Upper lobe of right lung (tissue), 1 donor: ENCODE results near the gene GRAP. TPM values are rescaled to one million over a fixed set of nuclear protein-coding genes. Genes with fewer than 3 reads are reported as not detected.
"Not testable (repeated sequence)": the region's sequence is repeated elsewhere in the genome, so short reads cannot be mapped to it uniquely, and the experiment has no call there.

Experiments
- ATAC-seq: fragments of 200-7000 bp; cut with Tn5 transposase; one replicate; pipeline ENCODE4 v1.9.1; 2020; ENCODE audit warnings: mild to moderate bottlenecking, moderate library complexity
- DNase-seq: peaks from one replicate; pipeline ENCODE4 v3.0.0-alpha.2; 2020
- H3K27ac ChIP-seq: fragments of 200-600 bp; one replicate; pipeline ENCODE4 v1.8.0; 2022
- H3K27me3 ChIP-seq: fragments of 200-600 bp; one replicate; pipeline ENCODE4 v1.8.0; 2022; ENCODE audit warnings: mild to moderate bottlenecking
- H3K36me3 ChIP-seq: fragments of 200-600 bp; one replicate; pipeline ENCODE4 v1.8.0; 2022
- H3K4me1 ChIP-seq: fragments of 200-600 bp; one replicate; pipeline ENCODE4 v1.8.0; 2022
- H3K4me3 ChIP-seq: fragments of 200-600 bp; one replicate; pipeline ENCODE4 v1.8.0; 2022; ENCODE audit warnings: mild to moderate bottlenecking
- H3K9me3 ChIP-seq: fragments of 200-600 bp; one replicate; pipeline ENCODE4 v1.8.0; 2022
- intact Hi-C: fragments of 100-400 bp; cut with DNase I; formaldehyde crosslinking; loops from one replicate; pipeline ENCODE4 v1.11.0; 2022
- long read RNA-seq: library from polyadenylated mRNA; unstranded; transcript quantifications from one replicate; pipeline ENCODE4 v2.0.0, GENCODE V29; 2021
- total RNA-seq: library from RNA; stranded (reverse); fragmentation: NEBNext Ultra II Directional; extraction: Animal tissue kit (Norgen Biotek cat#: 25700); gene quantifications from one replicate; pipeline ENCODE4 v1.2.1, GENCODE V29; 2021
- donor health status: DM: no; HTN: yes; CAD: no; lungs with severe emphysema.

The GRAP gene
- 10.6 TPM for total RNA-seq
- long read RNA-seq, transcript GRAP-201 (5 exons, 2,651 nt) = major isoform, 27 of 34 reads
- long read RNA-seq, partial matches to known transcripts = 6 of 34 reads
- long read RNA-seq, other reads (novel, unspliced or antisense) = 1 of 34 reads

GRCh38 chr17:19046782-19047375, at the start of gene GRAP:
GRAP (minus strand) TSS chr17:19046957; CDS start chr17:19046926, 31 bp downstream.
- DNase-seq, H3K36me3 ChIP-seq, H3K9me3 ChIP-seq, H3K27ac ChIP-seq, H3K4me3 ChIP-seq, intact Hi-C loops, H3K27me3 ChIP-seq, H3K4me1 ChIP-seq: not testable (repeated sequence)
- peak; percentile 49 for ATAC-seq

- ATAC-seq, H3K27me3 ChIP-seq, H3K4me3 ChIP-seq, H3K27ac ChIP-seq, H3K9me3 ChIP-seq, H3K36me3 ChIP-seq, DNase-seq, H3K4me1 ChIP-seq, intact Hi-C loops: not testable (repeated sequence)
Measured at GRCh38 chr17:19093684-19094438, 47.1 kb upstream of the GRAP start.

- H3K4me3 ChIP-seq, H3K4me1 ChIP-seq, DNase-seq, H3K9me3 ChIP-seq, H3K27me3 ChIP-seq, H3K27ac ChIP-seq, H3K36me3 ChIP-seq, intact Hi-C loops: not testable (repeated sequence)
- peak; percentile 1 for ATAC-seq
Measured at GRCh38 chr17:19092737-19093683, 46.3 kb upstream of the GRAP start.

DNA sequence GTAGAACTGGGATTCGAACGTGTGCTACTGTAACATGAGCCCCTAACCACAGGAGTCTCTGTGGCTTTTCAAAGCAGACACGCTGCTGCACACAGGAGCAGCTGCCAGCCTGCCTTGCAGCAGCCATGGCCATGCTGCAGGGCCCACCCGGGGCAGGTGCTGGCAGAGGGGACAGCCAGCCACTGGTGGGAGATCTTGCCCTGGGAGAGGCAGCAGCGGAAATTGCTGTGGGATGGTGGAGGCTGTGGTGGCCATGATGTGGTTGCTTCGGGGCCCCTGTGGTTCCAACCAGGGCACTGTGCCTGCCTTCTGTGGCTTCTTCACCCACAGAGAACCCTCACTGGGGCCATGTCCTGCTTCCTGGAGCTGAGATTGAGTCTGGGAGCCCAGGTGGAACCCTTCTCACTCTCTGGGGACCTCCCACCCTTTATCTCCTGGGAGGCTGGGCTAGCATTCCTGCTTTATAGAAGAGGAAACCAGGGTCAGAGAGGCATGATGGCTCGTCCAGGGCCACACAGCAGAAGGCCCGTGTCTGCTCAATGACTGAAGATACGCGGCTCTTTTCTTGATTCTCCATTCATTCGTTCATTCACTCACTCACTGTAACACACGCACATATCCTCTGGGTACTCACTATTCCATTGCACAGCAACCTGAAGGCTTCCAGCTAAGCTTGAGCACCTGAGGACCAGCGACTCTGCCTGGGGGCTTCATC, 43.5 kb upstream of the GRAP start:
- H3K27me3 ChIP-seq, intact Hi-C loops, H3K4me1 ChIP-seq, H3K4me3 ChIP-seq, ATAC-seq, DNase-seq, H3K27ac ChIP-seq, H3K9me3 ChIP-seq, H3K36me3 ChIP-seq: not testable (repeated sequence)

GRCh38 chr17:19088804-19089685, 42.3 kb upstream of the GRAP start:
- H3K4me3 ChIP-seq, H3K4me1 ChIP-seq, H3K27me3 ChIP-seq, DNase-seq, intact Hi-C loops, H3K36me3 ChIP-seq, H3K9me3 ChIP-seq, H3K27ac ChIP-seq: not testable (repeated sequence)
- peak; percentile 91 for ATAC-seq

- H3K36me3 ChIP-seq, H3K4me3 ChIP-seq, DNase-seq, H3K9me3 ChIP-seq, H3K4me1 ChIP-seq, intact Hi-C loops, H3K27ac ChIP-seq, H3K27me3 ChIP-seq: not testable (repeated sequence)
- ATAC-seq = peak; percentile 44
Measured at GRCh38 chr17:19077386-19077785, 30.6 kb upstream of the GRAP start.

DNA sequence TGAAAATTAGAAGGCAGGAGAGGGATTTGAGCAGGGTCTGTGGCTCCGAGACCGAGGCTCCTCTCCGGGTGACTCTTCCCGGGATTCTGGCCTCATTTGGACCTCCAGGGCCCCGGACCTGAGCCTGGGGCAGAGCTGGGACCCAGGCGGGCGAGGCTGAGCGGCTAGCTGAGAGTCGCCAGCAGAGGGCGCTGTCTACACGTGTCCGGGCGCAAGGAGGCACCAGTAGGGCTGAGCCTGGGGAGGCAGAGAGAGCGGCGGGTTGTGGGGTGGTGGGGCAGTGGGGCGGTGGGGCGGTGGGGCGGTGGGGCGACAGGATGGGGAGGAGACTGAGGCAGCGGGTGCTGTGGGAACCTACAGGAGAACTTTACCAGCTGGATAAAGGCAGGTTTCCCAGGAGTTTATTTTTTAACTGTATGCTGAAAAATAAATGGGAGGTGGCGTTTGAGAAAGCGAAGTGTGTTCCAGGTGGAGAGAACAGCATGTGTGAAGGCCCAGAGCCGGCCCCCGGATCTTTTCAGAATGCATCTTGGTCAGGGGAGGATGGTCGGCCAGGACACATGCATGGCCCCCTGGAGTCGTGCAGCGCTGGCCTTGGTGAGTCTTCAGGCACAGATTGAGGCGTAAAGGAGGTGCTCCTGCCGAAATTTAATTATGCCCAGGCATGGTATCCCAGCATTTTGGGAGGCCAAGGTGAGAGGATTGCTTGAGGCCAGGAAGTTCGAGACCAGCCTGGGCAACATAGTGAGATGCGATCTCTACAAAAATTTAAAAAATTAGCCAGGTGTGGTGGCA, 29.8 kb upstream of the GRAP start:
- DNase-seq = peak; percentile 67
- ATAC-seq = peak; percentile 96
- H3K4me1 ChIP-seq, intact Hi-C loops, H3K4me3 ChIP-seq, H3K36me3 ChIP-seq, H3K27ac ChIP-seq, H3K9me3 ChIP-seq, H3K27me3 ChIP-seq: not testable (repeated sequence)

DNA sequence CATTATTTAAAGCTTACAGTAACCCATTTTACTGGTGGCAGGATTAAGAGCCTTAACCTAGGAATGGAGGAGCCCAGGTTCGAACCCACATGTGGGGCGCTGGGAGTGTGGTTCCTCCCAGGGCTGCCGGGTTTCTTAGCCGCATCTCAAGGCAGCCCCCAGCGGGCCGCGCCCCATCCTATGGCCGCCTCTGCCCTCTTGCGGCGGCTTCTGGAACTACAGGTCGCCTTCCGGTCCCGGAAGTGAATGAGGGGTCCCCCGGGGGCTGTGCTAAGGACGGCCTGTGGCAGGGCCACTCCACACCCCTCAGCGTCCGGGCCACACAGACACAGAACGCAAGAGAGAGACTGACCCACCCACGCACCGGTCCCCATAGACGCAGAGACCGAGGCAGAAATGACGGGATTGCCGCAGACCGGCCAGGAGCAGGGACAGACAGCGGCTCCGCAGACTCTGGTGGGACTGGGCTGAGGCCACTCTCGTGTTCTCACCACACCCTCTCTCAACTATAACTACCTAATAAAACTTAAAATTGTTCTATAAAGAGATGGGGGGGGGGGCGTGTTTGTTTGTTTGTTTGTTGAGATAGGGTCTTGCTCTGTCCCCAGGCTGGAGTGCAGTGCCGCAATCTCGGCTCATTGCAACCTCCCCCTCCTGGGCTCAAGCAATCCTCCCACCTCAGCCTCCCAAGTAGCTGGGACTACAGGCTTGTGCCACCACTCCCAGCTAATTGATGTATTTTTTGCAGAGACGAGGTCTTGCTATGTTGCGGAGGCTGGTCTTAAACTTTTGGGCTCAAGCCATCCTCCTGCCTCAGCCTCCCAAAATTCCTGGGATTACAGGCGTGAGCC, 23.8 kb upstream of the GRAP start:
- H3K4me3 ChIP-seq, H3K27me3 ChIP-seq, H3K4me1 ChIP-seq, H3K36me3 ChIP-seq, intact Hi-C loops, H3K27ac ChIP-seq, DNase-seq, H3K9me3 ChIP-seq: not testable (repeated sequence)
- ATAC-seq = peak; percentile 100

DNA sequence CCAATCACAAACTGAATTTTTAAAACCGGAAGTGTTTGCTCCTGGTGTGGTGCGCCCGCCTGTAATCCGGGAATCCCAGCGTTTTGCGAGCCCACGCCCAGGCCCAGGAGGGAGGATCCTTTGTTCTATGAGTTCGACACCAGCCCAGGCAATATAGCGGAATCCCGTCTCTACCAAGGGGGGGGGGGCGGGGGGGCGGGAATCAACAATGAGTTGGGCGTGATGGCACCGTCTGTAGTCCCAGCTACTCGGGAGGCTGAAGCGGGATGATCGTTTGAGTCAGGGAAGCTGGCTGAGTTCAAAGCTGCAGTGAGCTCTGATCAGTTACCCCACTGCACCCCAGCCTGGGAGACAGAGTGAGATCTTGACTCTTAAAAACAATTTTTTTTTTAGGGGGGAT, 17.6 kb upstream of the GRAP start:
- H3K27me3 ChIP-seq, H3K9me3 ChIP-seq, H3K36me3 ChIP-seq, H3K4me3 ChIP-seq, H3K27ac ChIP-seq, intact Hi-C loops, ATAC-seq, H3K4me1 ChIP-seq, DNase-seq: not testable (repeated sequence)

DNA sequence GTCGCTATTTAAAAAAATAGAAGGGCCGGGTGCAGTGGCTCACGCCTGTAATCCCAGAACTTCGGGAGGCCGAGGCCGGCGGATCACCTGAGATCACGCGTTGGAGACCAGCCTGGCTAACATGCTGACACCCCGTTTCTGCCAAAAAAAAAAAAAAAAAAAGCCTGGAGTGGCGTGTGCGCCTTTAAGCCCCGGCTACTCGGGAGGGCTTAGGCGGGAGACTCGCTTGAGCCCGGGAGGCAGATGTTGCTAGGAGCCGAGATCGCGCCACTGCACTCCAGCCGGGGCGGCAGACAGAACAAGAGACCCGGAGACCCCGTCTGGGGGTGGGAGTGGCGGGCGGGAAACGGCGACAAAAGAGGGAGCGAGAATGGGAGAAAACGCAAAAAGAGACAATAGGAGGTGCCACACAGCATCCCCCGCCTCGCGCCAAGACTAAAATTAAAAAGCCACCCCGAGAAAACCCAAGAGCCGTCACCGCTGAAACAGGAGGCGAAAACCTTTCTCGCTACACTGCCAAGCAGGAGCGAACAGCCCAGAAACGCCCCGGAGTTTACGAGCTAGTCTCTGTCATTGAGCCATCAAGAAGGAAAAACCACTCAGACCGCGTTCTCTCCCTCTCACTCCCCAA, 16.7 kb upstream of the GRAP start:
- H3K4me3 ChIP-seq, H3K36me3 ChIP-seq, intact Hi-C loops, H3K27me3 ChIP-seq, H3K4me1 ChIP-seq, H3K9me3 ChIP-seq, ATAC-seq: not testable (repeated sequence)
- peak overlapping the region; percentile 70 for H3K27ac ChIP-seq
- peak; percentile 81 for DNase-seq

- ATAC-seq = peak; percentile 73
- intact Hi-C loops, DNase-seq, H3K27ac ChIP-seq, H3K36me3 ChIP-seq, H3K27me3 ChIP-seq, H3K9me3 ChIP-seq, H3K4me3 ChIP-seq, H3K4me1 ChIP-seq: not testable (repeated sequence)
Measured at GRCh38 chr17:19062718-19063325, 16.1 kb upstream of the GRAP start.
